Dermis blood vessel endothelial cell (primary cell): ENCODE data around the gene CDCA7. TPM values are rescaled to one million over a fixed set of nuclear protein-coding genes. Genes with fewer than 3 reads are reported as not detected.
"Not testable (repeated sequence)": the region's sequence is repeated elsewhere in the genome, so short reads cannot be mapped to it uniquely, and the experiment has no call there.

Experiments
- DNase-seq: peaks from one replicate; pipeline ENCODE4 v3.0.0; 2010
- total RNA-seq: library from RNA; depleted of rRNA; stranded (reverse); fragments of >200 nt; gene quantifications from 2 replicates; pipeline ENCODE4 v1.2.3, GENCODE V29; 2014

CDCA7 gene
- total RNA-seq, result 5.4 and 13.2 TPM in 2 replicates

DNA sequence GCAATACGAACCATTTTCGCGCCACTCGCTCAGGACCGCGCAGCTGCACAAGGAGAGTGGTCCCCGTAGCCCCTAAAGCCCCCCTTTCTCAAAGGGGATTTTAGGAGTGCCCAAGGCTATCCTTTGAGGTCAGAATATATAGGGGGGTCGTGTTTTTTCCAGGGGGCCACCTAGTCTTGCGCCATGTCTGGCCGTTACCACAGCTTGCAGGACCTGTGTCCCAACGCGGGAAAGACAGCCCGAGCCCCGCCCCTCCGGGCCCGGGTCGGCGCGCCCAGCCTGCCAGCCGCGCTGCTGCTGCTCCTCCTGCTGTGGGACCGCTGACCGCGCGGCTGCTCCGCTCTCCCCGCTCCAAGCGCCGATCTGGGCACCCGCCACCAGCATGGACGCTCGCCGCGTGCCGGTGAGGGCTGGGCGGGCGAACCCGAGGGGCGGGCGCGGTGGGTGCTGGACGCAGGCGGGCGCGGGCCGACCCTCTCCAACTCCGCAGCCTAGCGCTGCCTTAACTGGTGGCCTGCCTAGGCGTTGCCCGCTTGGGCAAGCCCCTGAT, at the start of gene CDCA7:
TSS of gene CDCA7 (plus strand) at position 291 of the 550 bp plus-strand sequence. CDS start at position 383, 92 bp downstream.
- DNase-seq, result peak; percentile 73

- DNase-seq, result no peak
These were observed 49.4 kb upstream of the CDCA7 start for GRCh38 chr2:173305303-173305702.

DNA sequence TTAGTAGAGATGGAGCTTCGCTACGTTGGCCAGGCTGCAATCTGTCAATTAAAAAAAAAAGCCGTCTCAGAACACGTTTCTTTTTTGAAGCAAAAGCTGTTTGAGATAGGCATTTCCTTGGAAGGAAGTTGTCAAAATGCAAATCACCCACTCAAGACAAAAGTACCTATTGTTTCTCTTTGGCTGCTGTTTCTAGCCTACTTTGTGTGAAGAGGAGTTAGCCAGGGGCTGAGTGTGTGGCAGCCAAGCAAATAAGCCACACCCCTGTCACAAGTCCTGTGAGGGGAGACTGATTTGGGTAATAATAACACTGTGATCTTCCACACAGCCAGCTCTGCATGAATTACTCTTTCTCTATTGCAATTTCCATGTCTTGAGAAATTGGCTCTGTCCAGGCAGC, 47.4 kb upstream of the CDCA7 start:
- peak; percentile 68 for DNase-seq

- DNase-seq, result not testable (repeated sequence)
These were observed 45.3 kb upstream of the CDCA7 start for GRCh38 chr2:173309370-173309769.

DNA sequence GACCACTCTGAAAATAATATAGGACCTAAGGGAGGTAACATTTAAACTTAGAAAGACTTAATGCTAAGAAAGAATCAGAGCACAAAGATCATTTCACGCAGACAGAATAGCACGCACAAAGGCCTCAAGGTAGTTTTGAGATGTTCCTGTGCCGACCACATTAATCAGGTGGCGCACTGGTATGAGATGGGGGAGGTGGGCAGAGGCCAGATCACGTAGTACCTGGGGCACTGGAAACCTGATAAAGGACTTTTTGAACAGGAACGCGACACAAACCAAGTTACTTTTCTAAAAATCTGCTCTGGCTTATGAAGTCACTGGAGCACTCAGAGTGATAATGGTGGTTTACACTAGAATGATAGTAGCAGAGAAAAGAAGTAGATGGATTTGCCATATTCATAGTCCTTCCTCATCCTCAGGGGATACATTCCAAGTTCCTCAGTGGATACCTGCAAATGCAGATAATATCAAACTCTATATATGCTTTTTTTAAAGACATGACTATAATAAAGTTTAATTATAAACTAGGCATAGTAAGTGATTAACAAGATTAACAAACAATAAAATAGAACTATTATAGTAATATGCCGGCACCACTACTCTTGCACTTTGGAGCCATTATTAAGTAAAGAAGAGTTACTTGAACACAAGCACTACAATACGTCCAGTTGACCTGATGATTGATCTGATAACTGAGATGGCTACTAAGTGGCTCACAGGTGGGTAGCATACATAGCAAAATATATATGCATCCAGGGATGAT, 42.6 kb upstream of the CDCA7 start:
- no peak for DNase-seq

DNA sequence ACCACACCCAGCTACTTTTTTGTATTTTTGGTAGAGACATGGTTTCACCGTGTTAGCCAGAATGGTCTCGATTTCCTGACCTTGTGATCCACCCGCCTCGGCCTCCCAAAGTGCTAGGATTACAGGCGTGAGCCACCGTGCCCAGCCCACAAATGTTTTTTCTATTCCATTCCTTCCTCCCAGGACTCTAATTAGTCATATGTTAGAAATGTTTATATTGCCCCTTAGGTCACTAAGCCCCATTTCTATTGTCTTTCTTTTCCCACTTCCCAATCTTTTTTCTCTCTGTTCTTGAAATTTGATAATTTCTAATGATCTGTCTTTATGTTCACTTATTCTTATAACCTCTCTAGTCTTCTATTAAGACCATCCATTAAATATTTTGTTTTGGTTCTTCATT, 31.3 kb upstream of the CDCA7 start:
- no peak for DNase-seq

DNA sequence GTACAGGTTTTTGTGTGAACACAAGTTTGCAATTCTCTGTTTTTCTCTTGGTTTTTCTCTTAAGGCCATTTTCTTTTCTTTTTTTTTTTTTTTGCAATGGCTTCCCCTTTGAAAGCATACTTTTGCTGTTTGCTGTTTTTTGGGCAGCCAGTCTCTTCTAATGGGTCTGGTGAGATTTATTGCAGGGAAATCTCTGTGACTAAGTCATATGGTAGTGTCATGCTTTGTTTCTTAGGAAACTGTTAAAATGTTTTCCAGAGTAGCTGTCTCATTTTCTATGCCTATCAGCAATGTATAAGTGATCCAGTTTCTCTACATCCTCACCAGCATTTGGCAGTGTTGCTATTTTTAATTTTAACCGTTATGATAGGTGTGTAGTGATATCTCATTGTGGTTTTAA, 27.9 kb upstream of the CDCA7 start:
- no peak for DNase-seq

- DNase-seq, result no peak
These were observed 27.3 kb upstream of the CDCA7 start for GRCh38 chr2:173327421-173327820.

GRCh38 chr2:173333003-173333402, 21.7 kb upstream of the CDCA7 start:
- not testable (repeated sequence) for DNase-seq

DNA sequence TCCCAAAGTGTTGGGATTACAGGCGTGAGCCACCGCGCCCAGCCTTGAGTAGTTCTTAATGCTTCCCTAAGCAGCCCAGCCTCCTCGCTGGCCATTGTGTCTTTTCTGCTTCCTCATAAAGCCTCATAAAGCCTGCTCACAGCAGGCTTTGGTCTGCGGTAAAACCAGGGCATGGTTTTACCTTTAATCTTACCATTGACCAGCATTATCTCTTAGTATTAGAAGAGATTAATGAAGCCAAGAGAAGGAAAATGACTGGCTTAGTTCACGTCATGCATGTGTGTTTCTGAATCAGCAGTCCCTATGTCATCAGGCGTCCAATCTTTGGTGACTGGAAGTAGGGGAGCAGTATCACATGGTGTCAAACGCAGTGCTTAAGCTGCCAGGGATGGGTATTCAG, 14.9 kb upstream of the CDCA7 start:
- no peak for DNase-seq

- DNase-seq, result no peak
These were observed 10.8 kb upstream of the CDCA7 start for GRCh38 chr2:173343921-173344320.

DNA sequence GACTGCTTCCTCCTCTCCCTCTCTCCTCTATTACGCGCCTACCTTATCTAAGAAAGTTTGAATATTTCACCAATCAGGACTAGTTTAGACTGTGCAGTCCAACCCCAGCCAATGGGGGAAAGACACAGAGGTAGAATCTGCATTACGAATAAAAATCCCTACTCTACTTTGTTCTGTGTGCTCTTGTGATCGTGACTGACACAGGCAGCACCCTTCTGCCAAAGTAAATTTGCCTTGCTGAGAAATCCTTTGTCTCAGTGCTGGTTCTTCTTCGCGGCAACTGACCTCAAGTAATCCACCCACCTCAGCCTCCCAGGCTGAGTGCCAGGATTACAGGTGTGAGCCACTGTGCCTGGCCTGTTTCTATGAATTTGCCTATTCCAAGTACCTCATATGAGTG, 8.6 kb upstream of the CDCA7 start:
- DNase-seq, result no peak

GRCh38 chr2:173347305-173348168, 7.1 kb upstream of the CDCA7 start:
- no peak for DNase-seq

GRCh38 chr2:173349287-173349686, 5.4 kb upstream of the CDCA7 start:
- DNase-seq, result no peak

- DNase-seq, result no peak
These were observed 4.3 kb upstream of the CDCA7 start for GRCh38 chr2:173350383-173350782.

DNA sequence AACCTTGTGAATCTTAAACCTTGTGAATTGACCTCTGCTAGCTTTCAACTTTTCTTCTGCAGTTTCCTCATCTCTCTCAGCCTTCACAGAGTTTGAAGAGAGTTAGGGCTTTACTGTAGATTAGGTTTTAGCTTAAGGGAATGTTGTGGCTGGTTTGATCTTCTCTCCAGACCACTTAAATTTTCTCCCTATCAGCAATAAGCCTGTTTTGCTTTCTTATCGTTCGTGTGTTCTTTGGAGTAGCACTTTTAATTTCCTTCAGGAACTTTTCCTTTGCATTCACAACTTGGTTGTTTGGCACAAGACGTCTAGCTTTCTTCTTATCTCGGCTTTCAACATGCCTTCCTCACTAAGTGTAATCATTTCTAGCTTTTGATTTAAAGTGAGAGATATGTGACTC, 2.8 kb upstream of the CDCA7 start:
- DNase-seq, result no peak

DNA sequence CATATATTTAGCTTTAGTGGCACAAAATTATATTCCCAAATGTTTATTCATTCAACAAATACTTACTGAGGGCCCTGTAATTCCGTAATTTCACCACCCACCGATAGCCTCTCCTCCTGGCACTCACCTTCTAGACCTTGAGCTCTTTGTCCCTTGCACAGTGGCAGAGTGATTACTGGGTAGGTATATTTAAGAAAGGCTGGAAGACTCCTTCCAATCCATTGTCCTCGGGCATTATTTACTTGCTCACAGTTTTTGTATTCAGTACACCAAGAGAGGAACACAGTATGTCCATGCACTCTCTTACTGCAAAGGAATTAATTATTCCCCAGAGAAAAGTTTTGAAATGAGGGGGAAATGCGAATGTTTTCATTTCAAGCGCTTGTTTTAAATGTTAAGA, 1.1 kb upstream of the CDCA7 start:
- no peak for DNase-seq

GRCh38 chr2:173354073-173354581, 545 bp upstream of the CDCA7 start:
- no peak for DNase-seq

DNA sequence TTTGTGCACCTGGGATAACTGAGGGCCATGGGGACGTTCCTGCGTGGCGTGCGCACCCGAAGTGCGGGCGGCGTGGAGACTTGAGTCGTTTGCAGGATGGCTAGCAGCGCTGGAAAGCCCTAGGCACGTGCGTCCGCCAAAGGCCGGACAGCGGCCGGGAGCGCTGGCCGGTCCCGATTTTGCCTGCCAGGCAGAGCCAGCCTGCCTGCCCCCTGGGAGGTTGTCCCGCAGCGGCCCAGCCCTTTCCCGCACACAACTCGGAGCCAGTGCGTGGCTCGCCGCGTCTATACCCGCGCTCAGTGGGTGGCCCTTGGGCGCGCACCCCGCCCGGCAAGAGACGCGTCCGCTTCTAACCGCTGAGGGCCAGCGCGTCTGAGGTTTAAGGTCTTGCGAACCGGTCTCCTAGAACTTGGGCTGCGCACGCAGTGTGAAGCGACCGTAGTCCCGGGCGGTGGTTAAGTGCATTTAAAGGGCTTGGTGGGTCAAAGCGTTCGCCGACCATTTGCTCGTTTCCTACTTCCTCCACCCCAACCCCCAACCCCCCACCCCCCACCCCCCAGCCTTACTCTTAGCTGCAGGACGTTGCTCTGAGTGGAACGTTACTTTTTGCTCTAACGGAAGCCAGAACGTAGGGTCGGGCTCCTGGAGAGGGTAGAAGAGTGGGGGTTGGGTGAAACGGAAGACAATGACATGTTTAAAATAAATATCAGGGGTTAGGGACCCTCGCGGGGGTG, 627 bp downstream of the CDCA7 start:
- peak; percentile 74 for DNase-seq

- peak; percentile 31 for DNase-seq
These were observed 1.3 kb downstream of the CDCA7 start for GRCh38 chr2:173355866-173356508.

- DNase-seq, result no peak
These were observed 2.7 kb downstream of the CDCA7 start for GRCh38 chr2:173357346-173357745.

DNA sequence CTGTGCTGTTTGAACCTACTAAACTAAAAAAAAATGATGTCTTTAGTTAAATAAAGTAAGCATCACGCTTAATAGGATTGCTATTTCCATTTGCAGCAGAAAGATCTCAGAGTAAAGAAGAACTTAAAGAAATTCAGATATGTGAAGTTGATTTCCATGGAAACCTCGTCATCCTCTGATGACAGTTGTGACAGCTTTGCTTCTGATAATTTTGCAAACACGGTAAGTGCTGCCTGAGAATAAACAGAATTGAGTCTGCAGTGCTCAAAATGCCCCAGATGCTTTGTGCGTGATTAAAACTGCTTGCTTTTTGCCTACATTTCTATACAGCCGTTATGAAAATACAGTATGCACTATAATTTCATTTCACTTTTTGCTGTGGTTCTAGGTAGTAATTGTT, 3.9 kb downstream of the CDCA7 start:
- no peak for DNase-seq
